Thyroid gland (tissue), 4 donors: ENCODE results near the gene NR3C2.

ENCODE experiments used
- CTCF ChIP-seq, 6 experiments: fragments of 200-600 bp in 3 of 6; fragments of 450-650 bp in 3 of 6; sonication (generic) in 3 of 6; IDR thresholded peaks; one replicate each; pipeline ENCODE4 v1.5.1; 2016 to 2019; ENCODE audit warnings: antibody characterized with exemption in 6 of 6, mild to moderate bottlenecking in 2 of 6, inconsistent platforms in 1 of 6, moderate library complexity in 1 of 6
- POLR2A ChIP-seq, 2 donors: fragments of 450-650 bp; IDR thresholded peaks; one replicate each; pipeline ENCODE4 v1.6.1; 2017; ENCODE audit warnings: antibody characterized with exemption in 2 of 2, mild to moderate bottlenecking in 2 of 2, moderate library complexity in 1 of 2

GRCh38 chr4:148077581-148077980 is 364.6 kb downstream of the NR3C2 start:
- TF ChIP-seq POLR2A (IDR thresholded peaks at IDR 0.05) (no peak), CTCF (IDR thresholded peaks at IDR 0.05) (no peak)
